NCI-H2081 (cell line): ENCODE results near the gene KNTC1.
"Not testable (repeated sequence)": the region's sequence is repeated elsewhere in the genome, so short reads cannot be mapped to it uniquely, and the experiment has no call there.

Source experiments
- DNase-seq, 2 experiments: peaks; one replicate each; lab custom pipeline; 2025; lab: John Stamatoyannopoulos, UW

KNTC1 gene, protein sequence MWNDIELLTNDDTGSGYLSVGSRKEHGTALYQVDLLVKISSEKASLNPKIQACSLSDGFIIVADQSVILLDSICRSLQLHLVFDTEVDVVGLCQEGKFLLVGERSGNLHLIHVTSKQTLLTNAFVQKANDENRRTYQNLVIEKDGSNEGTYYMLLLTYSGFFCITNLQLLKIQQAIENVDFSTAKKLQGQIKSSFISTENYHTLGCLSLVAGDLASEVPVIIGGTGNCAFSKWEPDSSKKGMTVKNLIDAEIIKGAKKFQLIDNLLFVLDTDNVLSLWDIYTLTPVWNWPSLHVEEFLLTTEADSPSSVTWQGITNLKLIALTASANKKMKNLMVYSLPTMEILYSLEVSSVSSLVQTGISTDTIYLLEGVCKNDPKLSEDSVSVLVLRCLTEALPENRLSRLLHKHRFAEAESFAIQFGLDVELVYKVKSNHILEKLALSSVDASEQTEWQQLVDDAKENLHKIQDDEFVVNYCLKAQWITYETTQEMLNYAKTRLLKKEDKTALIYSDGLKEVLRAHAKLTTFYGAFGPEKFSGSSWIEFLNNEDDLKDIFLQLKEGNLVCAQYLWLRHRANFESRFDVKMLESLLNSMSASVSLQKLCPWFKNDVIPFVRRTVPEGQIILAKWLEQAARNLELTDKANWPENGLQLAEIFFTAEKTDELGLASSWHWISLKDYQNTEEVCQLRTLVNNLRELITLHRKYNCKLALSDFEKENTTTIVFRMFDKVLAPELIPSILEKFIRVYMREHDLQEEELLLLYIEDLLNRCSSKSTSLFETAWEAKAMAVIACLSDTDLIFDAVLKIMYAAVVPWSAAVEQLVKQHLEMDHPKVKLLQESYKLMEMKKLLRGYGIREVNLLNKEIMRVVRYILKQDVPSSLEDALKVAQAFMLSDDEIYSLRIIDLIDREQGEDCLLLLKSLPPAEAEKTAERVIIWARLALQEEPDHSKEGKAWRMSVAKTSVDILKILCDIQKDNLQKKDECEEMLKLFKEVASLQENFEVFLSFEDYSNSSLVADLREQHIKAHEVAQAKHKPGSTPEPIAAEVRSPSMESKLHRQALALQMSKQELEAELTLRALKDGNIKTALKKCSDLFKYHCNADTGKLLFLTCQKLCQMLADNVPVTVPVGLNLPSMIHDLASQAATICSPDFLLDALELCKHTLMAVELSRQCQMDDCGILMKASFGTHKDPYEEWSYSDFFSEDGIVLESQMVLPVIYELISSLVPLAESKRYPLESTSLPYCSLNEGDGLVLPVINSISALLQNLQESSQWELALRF (N-terminal part only)

DNA sequence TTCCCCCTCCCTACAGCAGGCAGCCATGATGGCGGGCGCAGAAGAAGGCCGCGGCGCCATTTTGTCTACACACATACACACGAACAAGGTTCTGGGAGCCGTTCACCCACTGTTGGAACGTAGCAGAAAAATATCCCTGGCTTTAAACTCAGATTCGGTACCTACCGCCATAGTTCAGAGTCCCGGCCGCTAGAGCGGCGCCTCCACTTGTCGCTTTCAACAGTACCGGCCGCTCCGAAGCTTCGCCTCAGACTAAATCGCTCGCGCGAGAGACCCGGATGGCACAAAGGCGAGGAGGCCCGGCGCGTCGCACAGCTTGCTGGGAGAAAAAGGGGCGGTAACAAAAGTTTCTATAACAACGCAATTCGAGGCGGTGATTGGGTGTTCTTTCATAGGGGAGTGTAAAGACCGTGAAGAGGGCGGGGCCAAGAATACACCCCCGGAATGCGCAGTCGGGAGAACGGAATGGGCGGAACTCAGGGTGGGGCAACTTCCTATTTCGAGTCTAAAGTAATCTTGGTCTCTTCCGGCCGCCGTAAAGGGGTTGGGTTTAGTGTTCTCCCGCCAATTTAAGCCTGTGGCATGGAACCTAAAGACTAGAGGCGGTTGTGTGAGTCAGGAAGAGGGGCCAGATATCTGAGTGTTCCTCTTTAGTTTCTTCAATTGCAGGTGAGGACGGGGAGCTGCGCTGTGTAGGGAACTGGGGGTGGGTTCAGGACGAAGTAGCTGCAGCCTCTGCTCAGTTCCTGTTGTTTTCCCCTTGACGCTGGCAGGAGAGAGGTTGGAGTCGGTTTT is at the start of gene KNTC1, which contains the start of gene RSRC2:
Gene KNTC1 (plus strand): TSS at position 567 of the 795 bp plus-strand sequence. CDS start 2,815 bp downstream, outside the sequence.
Gene RSRC2 (minus strand): TSS at position 254 of the 795 bp plus-strand sequence. CDS start 83 bp downstream, at position 171.
- peak; percentile 100 for DNase-seq

DNA sequence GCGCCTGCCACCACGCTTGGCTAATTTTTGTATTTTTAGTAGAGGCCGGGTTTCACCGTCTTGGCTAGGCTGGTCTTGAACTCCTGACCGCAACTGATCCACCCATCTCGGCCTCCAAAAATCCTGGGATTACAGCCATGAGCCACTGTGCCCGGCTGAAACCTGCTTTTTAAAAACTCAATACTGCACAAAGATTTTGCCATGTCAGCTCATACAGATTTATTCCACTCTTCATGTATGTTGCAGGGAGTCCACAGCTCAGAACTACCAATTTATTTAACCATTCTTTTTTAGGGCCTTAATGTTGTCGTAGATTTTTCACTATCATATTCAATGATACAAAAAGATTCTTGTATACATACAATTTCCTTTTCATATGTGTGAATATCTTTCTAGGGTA is 46.3 kb upstream of the KNTC1 start:
- DNase-seq = no peak

DNA sequence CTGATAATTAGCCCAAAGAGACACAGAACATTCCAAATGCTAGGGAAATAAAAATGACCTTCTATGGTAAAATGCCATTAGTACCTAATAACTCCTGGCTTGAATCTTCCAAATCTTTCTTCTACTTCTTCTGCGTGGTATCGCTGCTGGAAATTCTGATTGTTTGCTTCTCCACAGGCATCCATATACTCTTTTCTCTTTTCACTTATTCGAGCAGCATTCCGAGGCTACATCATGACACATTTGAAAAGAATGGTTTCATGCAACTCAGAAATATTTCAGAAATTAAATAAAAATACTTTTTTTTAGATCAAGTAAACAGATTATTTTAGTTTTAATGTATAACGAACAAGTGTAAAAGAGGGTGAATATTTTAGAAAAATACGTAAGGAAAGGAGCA is 45.2 kb upstream of the KNTC1 start:
- DNase-seq = no peak

DNA sequence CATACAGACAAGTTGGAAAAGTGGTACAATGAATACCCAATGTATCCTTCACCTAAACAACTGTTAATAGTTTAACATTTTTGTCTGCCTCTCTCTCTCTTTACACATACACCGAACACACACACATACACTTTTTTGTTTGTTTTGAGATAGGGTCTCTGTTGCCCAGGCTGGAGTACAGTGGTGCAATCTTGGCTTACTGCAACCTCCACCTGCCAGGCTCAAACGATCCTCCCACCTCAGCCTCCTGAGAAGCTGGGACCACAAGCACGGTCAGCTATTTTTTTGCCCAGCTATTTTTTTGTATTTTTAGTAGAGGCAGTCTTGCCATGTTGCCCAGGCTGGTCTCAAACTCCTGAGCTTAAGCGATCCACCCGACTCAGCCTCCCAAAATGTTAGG is 43.1 kb upstream of the KNTC1 start:
- no peak for DNase-seq

DNA sequence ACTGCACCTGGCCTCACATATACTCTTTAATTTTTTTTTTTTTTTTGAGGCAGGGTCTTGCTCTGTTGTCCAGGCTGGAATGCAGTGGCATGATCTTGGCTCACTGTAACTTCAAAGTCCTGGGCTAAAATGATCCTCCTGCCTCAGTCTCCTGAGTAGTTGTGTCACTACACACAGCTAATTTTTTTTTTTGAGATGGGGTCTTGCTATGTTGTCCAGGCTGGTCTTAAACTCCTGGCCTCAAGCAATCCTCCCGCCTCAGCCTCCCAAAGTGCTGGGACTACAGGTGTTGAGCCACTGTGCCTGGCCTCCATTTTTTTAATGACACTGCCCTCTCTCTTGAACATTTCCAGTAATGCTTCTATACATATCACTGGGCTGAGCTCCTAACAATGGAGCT is 42.7 kb upstream of the KNTC1 start:
- not testable (repeated sequence) for DNase-seq

DNA sequence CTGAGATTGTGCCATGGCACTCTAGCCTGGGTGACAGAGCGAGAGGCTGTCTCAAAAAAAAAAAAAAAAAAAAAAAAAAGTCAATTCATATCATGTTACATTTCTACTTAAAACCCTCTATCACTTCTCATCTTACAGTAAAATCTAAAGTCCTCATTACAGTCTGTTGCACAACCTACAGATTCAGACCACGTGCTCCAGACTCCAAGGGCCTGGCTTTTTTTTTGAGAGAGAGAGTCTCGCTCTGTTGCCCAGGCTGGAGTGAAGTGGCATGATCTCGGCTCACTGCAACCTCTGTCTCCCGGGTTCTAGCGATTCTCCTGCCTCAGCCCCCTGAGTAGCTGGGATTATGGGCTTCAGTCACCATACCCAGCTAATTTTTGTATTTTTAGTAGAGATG is 40.7 kb upstream of the KNTC1 start:
- DNase-seq = not testable (repeated sequence)

DNA sequence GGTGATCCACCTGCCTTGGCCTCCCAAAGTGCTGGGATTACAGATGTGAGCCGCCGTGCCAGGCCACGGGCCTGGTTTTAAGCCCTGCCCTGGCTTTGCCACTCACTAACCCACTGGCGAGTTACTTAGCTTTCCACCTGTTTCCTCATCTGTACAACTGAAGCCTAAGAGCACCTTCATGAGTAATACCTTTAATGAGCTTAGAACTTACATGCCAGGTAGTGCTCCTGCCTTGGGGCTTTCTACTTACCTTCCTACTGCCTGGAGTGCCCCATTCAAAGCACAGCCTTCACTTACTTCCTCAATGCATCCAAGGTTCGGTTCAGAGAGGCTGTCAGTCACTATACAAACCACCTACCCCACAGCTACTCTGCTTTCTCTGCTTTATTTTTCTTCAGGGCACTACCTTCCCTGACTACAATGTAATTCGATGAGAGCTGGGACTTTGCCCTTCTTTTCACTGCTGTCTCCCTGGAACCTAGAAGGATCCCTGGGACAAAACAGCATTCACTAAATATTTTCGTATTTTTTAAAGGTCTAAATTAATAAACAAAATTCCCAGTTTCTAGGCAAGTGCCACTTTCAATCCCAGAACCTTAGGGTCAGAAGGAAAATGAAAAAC is 40.1 kb upstream of the KNTC1 start:
- no peak for DNase-seq

DNA sequence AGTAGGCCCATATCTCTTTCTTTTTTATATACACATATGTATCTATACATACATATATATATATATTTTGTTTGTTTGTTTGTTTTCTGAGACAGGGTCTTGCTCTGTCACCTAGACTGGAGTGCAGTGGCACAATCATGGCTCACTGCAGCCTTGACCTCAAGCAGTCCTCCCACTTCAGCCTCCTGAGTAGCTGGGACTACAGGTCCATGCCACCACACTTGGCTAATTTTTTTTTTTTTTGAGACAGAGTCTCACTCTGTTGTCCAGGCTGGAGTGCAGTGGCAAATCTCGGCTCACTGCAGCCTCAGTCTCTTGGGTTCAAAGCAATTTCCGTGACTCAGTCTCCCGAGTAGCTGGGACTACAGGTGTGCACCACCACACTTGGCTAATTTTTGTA is 39.2 kb upstream of the KNTC1 start:
- DNase-seq = not testable (repeated sequence)

DNA sequence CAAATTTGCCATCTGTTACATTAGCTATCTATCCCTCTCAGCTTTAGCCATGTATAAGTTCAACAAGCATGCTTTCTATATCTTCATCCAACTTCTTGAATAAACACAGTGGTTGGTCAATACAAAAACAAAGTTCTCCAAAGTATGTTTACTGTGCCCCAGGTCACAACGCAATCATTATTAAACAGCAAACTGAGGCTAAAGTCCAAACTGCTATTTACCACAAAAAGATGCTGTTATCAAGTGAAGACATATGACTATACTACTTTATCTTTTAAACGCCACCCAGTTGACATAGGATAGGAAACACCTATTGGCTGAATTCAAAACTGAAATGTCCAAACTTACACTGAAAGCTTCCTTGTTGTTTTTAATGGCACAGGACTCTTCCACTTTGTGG is 38.0 kb upstream of the KNTC1 start:
- no peak for DNase-seq

DNA sequence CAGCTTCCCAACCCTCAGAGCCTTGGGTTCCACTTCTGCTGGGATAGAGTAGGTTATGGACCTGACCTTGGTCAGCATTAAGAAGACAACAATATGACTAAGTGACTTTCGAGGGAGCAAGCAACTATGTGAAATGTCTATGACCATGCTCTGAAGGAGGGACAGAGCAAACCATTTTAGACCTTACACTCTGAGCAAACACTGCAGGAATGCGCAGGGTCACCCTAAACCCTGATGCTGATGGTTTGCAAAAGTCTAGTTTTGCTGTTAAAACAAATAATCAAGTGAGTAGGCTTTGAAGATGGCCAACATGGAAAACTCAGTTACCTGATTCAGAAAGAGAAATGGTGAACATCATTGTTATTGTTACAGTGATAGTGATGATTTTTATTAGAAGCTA is 35.1 kb upstream of the KNTC1 start:
- no peak for DNase-seq

DNA sequence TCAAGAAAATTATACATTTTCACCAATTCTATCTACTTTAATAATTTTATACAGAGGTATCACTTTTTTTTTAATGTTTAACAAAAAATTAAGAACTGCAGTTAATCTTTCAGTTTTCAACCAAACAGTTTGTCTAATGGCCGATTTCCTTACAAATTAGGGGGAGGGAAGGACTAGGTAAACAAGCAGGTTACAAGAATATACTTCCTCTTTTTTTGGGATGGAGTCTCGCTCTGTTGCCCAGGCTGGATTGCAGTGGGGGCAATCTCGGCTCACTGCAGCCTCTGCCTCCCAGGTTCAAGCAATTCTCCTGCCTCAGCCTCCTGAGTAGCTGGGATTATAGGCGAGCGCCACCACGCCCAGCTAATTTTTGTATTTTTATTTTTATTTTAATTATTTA is 33.8 kb upstream of the KNTC1 start:
- not testable (repeated sequence) for DNase-seq

DNA sequence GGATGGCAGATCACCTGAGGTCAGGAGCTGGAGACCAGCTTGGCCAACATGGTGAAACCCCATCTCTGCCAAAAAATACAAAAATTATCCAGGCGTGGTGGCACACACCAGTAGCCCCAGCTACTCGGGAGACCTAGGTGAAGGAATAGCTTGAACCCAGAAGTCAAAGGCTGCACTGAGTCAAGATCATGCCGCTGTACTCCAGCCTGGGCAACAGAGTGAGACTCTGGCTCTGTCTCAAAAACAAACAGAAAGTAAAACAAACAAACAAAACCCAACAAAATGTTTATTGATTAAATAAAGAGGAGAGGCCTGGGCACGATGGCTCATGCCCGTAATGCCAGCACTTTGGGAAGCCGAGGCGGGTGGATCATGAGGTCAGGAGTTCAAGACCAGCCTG is 31.8 kb upstream of the KNTC1 start:
- no peak for DNase-seq

DNA sequence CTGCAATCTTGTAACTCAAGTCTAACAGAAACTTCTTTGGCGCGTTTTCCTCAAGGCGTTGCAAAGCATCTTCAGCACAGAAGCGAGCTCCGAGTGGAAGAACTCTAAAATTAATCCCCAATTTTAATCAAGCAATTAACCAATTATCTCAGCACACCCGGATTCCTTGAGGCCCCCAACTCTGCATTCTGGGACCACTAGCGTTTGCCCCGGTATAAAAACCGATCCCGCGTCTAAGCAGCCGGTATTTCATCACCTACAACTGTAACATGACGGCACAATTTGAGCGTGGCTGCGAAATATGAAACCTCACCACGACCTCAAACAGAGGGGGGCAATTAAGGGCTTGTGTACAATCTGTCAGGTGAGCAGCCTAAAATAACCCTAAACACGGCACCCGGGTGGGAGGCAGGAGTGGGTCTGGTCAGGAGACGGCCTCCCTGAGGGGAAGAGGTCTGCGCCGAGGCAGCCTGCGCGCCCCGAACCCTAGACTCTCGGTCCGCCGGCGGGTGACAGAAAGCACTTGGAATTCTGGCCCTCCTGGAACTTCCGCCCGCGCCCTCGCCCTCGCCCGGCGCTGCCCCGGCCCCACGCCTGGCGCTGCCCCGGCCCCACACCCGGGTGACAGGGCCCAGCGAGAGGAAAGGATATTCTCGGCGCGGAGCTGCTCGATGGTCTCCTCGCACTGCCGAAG is 26.9 kb upstream of the KNTC1 start:
- DNase-seq = peak; percentile 60 to 82

DNA sequence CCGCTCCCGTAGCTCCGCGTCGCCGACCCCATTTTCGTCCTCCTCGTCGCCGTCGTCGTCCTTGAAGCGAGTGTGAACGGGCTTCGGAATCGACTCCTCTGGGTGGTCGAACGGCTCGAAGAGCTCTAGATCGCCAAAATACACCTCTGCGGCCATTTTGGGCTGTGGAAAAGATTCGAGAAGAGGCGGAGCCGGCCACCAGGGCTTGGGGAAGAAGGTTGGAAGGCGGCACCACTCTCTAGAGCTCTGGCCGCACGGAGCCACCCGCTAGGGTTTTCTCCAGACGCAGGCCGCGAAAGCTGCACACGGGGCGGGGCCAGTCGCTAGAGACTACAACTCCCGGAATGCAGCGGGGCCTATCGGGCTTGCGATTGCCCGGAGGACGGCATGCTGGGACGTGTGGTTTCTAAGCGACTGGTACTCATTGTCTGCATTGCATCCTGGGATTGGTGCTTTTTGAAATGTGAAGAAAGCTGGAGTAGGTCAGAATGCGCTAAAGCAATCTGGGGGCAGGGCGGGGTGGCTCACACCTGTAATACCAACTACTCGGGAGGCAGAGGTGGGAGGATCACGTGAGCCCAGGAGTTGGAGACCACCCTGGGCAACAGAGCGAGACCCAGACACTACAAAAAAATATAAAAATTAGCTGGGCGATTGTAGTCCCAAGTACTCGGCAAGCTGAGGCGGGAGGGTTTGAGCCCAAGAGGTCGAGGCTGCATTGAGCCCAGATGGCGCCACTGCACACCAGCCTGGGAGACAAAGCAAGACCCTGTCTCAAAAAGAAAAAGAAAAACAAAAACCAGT is 26.2 kb upstream of the KNTC1 start, which contains the start of gene ZCCHC8:
Gene ZCCHC8 (minus strand): TSS at position 248 of the 804 bp plus-strand sequence. CDS start 92 bp downstream, at position 156.
- peak; percentile 97 to 99 for DNase-seq

DNA sequence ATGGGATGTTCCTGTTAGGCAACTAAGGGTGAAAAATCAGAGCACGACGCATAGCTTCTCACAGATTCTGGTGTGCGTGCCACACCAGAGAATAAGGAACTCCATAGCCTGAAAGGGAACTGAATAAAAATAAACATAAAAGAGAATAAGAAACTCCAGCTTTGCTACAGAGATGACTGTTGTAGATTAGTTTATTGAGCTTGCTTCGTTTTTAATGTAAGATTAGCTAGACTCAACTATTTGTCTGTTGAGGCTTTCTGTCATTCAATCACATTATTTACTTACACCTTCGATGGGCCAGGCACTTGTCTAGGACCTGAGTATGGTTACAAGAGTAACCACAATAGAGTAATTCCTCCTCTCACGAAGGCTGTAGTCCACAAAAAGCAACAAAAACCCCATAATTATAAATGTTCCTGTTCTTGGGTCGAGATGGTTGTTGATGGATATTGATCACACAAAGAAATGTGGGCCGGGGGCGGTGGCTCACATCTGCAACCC is 25.5 kb upstream of the KNTC1 start:
- no peak for DNase-seq

DNA sequence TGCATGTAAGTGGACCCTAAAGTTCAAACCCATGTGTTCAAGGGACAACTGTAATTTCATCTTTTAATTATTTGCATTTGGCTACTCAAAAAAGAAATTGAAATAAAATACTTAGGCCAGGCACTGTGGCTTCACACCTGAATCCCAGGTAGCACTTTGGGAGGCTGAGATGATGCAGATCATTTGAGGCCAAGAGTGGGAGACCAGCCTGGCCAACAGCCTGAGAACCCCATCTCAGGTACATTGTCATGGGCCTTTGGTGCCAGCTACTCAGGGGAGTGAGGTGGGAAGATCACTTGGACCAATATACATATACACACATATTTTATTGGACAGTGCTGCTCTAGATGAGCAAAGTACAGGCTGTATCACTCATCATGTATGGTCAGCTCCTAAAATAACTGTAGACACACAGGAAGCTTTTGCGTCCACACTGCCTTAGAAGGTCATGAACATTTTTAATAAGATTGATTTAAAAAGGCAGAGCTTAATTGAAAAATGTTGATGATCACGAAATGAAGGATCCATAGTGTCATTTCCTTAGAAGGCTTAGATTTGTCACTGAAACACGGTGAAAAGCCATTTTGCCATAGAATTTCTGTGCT is 23.8 kb upstream of the KNTC1 start:
- no peak for DNase-seq

DNA sequence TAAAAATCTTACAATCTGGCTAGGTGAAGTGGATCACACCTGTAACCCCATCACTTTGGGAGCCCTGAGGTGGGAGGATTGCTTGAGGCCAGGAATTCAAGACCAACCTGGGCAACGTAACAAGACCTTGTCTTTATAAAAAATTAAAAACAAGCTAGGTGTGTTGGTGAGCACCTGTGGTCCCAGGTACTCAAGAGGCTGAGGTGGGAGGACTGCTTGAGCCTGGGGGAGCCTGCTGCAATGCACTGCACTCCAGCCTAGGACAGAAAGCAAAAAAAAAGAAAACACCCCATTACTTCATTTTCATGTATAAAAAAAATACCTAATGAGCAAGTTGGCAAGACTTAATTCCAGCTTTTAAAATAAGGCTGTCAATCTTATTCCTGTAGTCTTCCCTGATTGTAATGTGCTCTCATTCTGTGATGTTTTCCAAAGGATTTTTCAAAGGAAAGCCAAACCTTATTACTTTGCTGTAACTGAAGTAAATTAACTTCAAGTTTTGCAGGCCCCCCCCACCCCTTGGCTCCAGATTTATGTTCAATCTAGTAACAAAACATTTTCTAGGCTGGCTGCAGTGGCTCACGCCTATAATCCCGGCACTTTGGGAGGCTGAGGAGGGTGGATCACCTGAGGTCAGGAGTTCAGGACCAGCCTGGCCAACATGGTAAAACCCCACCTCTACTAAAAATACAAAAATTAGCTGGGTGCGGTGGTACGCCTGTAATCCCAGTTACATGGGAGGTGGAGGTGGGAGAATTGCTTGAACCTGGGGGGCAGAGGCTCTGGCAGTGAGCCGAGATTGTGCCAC is 23.1 kb upstream of the KNTC1 start:
- no peak for DNase-seq
